ENCODE measurements around the gene PLB1.

DNA sequence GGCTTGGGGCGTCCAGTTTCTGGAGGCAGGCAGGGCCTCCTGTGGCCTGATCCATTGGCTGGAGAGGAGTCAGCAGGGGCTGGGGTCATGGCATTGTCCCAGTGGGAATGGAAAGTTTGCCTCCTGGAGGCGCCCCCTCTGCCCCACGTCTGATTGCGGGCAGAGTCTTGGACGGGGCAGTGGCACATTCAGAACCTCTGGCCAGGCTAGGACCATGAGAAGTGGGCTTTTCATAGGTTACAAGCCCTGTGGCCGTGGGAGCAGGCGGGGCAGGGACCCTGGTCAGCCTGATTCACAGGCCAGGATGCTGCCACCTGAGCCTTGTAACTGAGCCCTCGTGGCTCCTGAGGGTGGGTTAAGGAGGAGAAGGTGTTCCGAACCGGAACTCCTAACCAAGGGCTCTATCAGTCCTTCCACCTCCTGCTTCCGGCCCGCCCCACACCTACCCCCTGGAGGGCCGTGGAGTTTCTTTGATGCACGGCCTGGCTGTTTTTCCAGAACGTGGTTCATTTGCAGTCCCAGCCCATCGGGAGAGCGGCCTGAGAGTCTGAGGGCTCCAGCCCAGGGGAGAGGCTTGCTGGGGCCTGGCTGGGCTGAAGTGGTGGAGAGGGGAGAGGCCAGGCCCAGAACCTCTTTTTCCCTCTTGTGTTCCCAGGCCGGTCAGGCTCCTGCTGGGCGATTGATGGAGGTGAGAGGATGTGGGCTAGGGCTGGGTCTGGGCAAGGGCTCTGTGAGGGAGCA lies 43.9 kb upstream of the PLB1 start:
- TF ChIP-seq, protein P1, sequence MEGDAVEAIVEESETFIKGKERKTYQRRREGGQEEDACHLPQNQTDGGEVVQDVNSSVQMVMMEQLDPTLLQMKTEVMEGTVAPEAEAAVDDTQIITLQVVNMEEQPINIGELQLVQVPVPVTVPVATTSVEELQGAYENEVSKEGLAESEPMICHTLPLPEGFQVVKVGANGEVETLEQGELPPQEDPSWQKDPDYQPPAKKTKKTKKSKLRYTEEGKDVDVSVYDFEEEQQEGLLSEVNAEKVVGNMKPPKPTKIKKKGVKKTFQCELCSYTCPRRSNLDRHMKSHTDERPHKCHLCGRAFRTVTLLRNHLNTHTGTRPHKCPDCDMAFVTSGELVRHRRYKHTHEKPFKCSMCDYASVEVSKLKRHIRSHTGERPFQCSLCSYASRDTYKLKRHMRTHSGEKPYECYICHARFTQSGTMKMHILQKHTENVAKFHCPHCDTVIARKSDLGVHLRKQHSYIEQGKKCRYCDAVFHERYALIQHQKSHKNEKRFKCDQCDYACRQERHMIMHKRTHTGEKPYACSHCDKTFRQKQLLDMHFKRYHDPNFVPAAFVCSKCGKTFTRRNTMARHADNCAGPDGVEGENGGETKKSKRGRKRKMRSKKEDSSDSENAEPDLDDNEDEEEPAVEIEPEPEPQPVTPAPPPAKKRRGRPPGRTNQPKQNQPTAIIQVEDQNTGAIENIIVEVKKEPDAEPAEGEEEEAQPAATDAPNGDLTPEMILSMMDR (IDR thresholded peaks at IDR 0.05): no peak
- no peak for TF ChIP-seq POLR2A (IDR thresholded peaks at IDR 0.05)

Measured in adrenal gland (tissue), 5 donors.